Inferior parietal cortex (tissue), 1 donor: ENCODE results near the gene CDK5R2.

ENCODE experiments used
- DNase-seq: peaks from one replicate; pipeline ENCODE4 v3.0.0-alpha.2; 2016; ENCODE audit errors: extremely low spot score

CDK5R2 gene

GRCh38 chr2:219001577-219002394 is 42.3 kb downstream of the CDK5R2 start:
- DNase-seq: no peak

- DNase-seq: no peak
These were observed 43.2 kb downstream of the CDK5R2 start for GRCh38 chr2:219002395-219003266.

GRCh38 chr2:219003267-219003634 is 43.8 kb downstream of the CDK5R2 start:
- no peak for DNase-seq

GRCh38 chr2:219003979-219004378 is 44.5 kb downstream of the CDK5R2 start:
- no peak for DNase-seq

GRCh38 chr2:219009294-219009693 is 49.8 kb downstream of the CDK5R2 start:
- no peak for DNase-seq

GRCh38 chr2:219010162-219010756 is 50.8 kb downstream of the CDK5R2 start:
- DNase-seq: no peak

- no peak for DNase-seq
These were observed 51.4 kb downstream of the CDK5R2 start for GRCh38 chr2:219010873-219011272.
